Pancreas (tissue), 10 donors: ENCODE measurements around the gene GOPC. TPM values are rescaled to one million over a fixed set of nuclear protein-coding genes. Genes with fewer than 3 reads are reported as not detected.
A peak's percentile ranks its signal among the peaks of the same experiment; 100 is the strongest.

ENCODE experiments used
- ATAC-seq, 4 donors: fragments of 200-7000 bp; cut with Tn5 transposase; one replicate each; pipeline versions ENCODE4 v1.8.0 to v1.9.1; 2020; ENCODE audit warnings: mild to moderate bottlenecking in 4 of 4, moderate library complexity in 4 of 4
- DNase-seq, 6 donors: peaks; one replicate each; pipeline ENCODE4 v3.0.0-alpha.2; 2020
- FAIRE-seq: peaks from 2 replicates; lab custom pipeline; 2012; peaks lifted over from hg19 to GRCh38; lab: Jason Lieb, UNC
- H3K27ac ChIP-seq, 4 donors: fragments of 200-600 bp; sonication (generic); 1 replicate in 3 of 4; 2 replicates in 1 of 4; pipeline versions ENCODE4 v1.5.0 to v1.8.0; 2020
- H3K27me3 ChIP-seq, 4 donors: fragments of 200-600 bp; one replicate each; pipeline ENCODE4 v1.8.0; 2021
- H3K36me3 ChIP-seq, 3 donors: fragments of 200-600 bp; sonication (generic) in 1 of 3; one replicate each; pipeline versions ENCODE4 v1.5.0 to v1.8.0; 2020 to 2021
- H3K4me1 ChIP-seq, 3 donors: fragments of 200-600 bp; one replicate each; pipeline ENCODE4 v1.8.0; 2021
- H3K4me3 ChIP-seq, 4 donors: fragments of 200-600 bp; sonication (generic) in 2 of 4; one replicate each; pipeline versions ENCODE4 v1.5.0 to v1.8.0; 2020 to 2021
- H3K9me3 ChIP-seq, 4 donors: fragments of 200-600 bp; one replicate each; pipeline ENCODE4 v1.8.0; 2021
- WGBS, 2 donors: extraction: QIAGEN DNeasy Blood & Tissue Kit; methylation state at CpG; one replicate each; pipeline ENCODE4 v1.1.7; 2013; 5-methylcytosine and 5-hydroxymethylcytosine counted together
- intact Hi-C, 3 donors: fragments of 100-400 bp; cut with DNase I; formaldehyde crosslinking; loops; one replicate each; pipeline versions ENCODE4 v1.11.1 to v1.14.2; 2022
- polyA plus RNA-seq, 2 donors: library from polyadenylated mRNA; stranded (reverse); fragments of 200-250 nt; gene quantifications; one replicate each; pipeline ENCODE4 v1.2.3, GENCODE V29; 2013
- total RNA-seq, 6 donors: library from RNA; stranded (reverse); fragmentation: NEBNext Ultra II Directional in 4 of 6; extraction: Animal tissue kit (Norgen Biotek cat#: 25700) in 4 of 6; gene quantifications; one replicate each; pipeline versions ENCODE4 v1.2.1 to v1.2.4, GENCODE V29; 2021 to 2023
- TF ChIP-seq, protein P1 (sequence below), 4 donors: fragments of 200-600 bp; sonication (generic) in 3 of 4; IDR thresholded peaks; one replicate each; pipeline versions ENCODE4 v1.5.0 to v1.8.0; 2021; ENCODE audit warnings: antibody characterized with exemption in 4 of 4
- donor health status: healthy with polysubstance abuse.
- donor health status: DM: no; HTN: no; CAD: no; lungs with moderate emphysema.
- donor health status: DM: no; HTN: no; CAD: no.
- donor health status: control.
- donor health status: control.
- donor health status: Bipolar disorder and iron deficiency.
- donor health status: DM: yes; HTN: yes; CAD: no.
- donor health status: DM: no; HTN: no; CAD: no.
- donor health status: DM: no; HTN: no; CAD: no.
- donor health status: DM: yes; HTN: yes; CAD: no.

The GOPC gene
- total and polyA plus RNA-seq, 8 donors = 5.1 to 13.9 (median 8.9) TPM

DNA sequence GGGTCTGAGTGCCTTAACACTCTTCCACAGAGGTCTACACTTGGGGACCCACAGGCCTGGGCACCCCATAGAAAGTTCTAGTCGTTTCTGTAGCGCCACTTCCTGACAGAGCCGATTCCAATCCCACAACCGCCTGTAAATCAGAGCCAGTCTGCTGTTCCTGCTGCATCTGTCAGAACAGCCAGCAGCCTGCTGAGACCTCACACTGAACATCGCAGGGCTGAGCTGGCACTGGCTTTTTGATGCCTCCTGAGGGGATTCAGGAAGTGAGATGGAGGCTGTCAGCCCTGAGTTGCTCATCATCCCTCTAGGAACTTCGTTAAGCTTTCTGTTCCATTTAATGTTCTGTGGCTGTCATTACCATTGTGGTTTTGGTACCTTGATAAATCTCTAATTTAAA is 71.0 kb downstream of the GOPC start:
- peak in 1 of 4 donors; percentile 30 for ATAC-seq
- TF ChIP-seq, protein P1, sequence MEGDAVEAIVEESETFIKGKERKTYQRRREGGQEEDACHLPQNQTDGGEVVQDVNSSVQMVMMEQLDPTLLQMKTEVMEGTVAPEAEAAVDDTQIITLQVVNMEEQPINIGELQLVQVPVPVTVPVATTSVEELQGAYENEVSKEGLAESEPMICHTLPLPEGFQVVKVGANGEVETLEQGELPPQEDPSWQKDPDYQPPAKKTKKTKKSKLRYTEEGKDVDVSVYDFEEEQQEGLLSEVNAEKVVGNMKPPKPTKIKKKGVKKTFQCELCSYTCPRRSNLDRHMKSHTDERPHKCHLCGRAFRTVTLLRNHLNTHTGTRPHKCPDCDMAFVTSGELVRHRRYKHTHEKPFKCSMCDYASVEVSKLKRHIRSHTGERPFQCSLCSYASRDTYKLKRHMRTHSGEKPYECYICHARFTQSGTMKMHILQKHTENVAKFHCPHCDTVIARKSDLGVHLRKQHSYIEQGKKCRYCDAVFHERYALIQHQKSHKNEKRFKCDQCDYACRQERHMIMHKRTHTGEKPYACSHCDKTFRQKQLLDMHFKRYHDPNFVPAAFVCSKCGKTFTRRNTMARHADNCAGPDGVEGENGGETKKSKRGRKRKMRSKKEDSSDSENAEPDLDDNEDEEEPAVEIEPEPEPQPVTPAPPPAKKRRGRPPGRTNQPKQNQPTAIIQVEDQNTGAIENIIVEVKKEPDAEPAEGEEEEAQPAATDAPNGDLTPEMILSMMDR (IDR thresholded peaks at IDR 0.05) = no peak
- Histone ChIP-seq H3K9me3 (no peaks in the 10 kb centered on the region), H3K4me3 (no peak overlapping the region), H3K4me1 (no peaks in the 10 kb centered on the region), H3K36me3 (no peaks in the 10 kb centered on the region), H3K27me3 (no peaks in the 10 kb centered on the region), H3K27ac (no peak overlapping the region)
- WGBS, 2 donors = 87 to 95% methylated on average over 6 of the region's 6 CpGs
- no peak for FAIRE-seq
- intact Hi-C loops = no loop called here
- DNase-seq = no peak

DNA sequence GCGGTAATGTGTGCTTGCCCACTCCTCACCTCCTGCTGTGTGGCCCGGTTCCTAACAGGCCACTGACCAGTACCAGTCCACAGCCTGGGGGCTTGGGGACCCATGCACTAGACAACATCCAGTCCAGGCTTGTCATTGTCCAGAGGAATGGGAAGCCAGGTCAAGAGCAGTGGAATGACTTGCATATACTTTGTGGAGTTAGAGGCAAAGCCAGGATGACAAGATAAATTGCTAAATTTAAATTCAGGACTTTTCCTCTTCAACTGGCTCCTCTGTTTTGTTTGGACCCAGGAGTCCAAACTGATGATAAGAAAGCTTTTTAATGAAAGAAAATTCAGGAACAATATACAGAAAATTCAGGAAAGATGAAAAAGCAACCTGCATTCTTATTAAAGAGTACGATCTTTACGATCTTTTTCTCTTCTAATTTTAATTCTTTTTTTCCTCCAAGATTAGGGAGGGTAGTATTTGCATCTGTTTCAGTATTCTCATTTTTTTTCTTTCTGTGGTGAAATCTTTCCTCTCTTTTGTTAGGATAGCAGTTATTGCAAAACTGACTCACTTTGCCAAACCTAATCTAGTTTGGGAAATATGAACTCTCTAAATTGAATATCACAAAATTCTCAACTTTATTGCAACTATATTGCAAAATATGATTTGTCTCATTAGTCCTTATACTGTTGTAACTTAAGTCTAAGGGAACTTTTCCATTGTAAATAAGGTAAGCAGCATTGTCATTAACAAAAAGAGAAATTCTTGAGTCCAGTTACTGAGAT is 71.7 kb downstream of the GOPC start:
- no peaks in the 10 kb centered on the region for H3K27me3 ChIP-seq
- no peak for DNase-seq
- WGBS, 2 donors = 92 to 96% methylated on average over 4 of the region's 4 CpGs
- no peak overlapping the region for H3K27ac ChIP-seq
- TF ChIP-seq, protein P1 (IDR thresholded peaks at IDR 0.05) = no peak
- no peaks in the 10 kb centered on the region for H3K4me1 ChIP-seq
- FAIRE-seq = no peak
- H3K4me3 ChIP-seq = no peak overlapping the region
- intact Hi-C loops = no loop called here
- H3K9me3 ChIP-seq = no peaks in the 10 kb centered on the region
- no peak for ATAC-seq
- no peaks in the 10 kb centered on the region for H3K36me3 ChIP-seq

DNA sequence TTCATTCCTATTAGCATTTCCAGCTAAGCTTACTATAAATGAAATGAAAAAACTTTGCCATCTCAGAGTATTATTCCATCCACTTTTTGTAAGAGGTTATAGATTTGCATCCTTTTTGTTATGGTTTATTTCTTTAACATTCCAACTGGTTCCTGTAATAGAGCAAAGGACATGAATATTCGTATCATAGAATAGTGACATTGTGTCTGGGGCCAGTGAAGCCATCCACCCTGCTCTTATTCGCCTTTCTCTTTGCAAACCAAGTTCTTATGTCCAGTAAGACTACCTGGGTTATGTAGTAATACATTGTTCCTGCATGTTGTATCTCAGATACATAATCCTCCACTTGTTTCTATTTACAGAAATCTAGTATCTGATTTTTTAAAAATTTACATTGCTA is 76.7 kb downstream of the GOPC start:
- intact Hi-C loops = no loop called here
- Histone ChIP-seq H3K27me3 (no peaks in the 10 kb centered on the region), H3K27ac (no peak overlapping the region), H3K36me3 (no peaks in the 10 kb centered on the region), H3K4me1 (no peaks in the 10 kb centered on the region), H3K4me3 (no peak overlapping the region), H3K9me3 (no peaks in the 10 kb centered on the region)
- TF ChIP-seq, protein P1 (IDR thresholded peaks at IDR 0.05) = peak in 1 of 4 donors; percentile 2
- no peak for DNase-seq
- ATAC-seq = no peak
- no peak for FAIRE-seq
- whole genome bisulfite sequencing, 2 donors = 97 to 98% methylated on average over 2 of the region's 2 CpGs

DNA sequence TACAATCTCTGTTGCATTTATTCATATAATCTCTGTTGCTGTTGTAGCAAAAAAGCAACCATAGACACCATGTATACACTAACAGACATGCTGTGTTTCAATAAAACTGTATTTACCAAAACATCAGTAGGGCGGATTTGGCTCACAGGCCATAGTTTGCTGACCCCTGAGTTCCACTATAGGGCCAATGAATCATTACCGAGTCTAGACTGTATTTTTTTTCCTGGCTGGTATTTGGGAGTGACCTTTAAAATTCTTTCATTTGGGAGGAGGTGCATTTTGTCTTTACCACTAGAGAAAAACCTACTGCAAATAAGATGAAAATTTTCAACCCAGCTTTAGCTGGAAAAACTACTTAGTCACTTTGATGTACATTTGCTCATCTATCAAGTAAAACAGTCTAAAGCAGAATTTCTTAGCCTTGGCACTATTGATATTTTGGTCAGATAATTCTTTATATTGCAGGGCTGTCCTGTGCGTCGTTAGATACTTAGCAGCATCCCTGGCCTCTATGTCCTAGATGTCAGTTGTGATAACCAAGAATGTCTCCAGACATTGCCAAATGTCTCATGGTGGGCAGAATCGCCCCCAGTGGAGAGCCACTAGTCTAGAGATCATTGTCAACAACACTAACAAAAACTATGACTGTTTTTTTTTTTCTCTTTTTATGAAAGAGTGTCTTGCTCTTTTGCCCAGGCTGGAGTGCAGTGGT is 80.4 kb downstream of the GOPC start:
- no peak for FAIRE-seq
- TF ChIP-seq, protein P1 (IDR thresholded peaks at IDR 0.05) = no peak
- H3K4me1 ChIP-seq = no peaks in the 10 kb centered on the region
- intact Hi-C loops = no loop called here
- ATAC-seq = no peak
- no peak overlapping the region for H3K4me3 ChIP-seq
- H3K9me3 ChIP-seq = no peaks in the 10 kb centered on the region
- no peaks in the 10 kb centered on the region for H3K27me3 ChIP-seq
- WGBS, 2 donors = 91 to 93% methylated on average over 5 of the region's 5 CpGs
- no peak for DNase-seq
- no peak overlapping the region for H3K27ac ChIP-seq
- H3K36me3 ChIP-seq = no peaks in the 10 kb centered on the region
